ENCODE results near the gene SMARCC2. TPM values are rescaled to one million over a fixed set of nuclear protein-coding genes. Genes with fewer than 3 reads are reported as not detected.

The SMARCC2 gene
- polyA plus RNA-seq (ENCODE audit: insufficient read length in 4 of 4), result 100 to 1,000 TPM in 3 of 4 donors, 10 to 100 TPM in 1; 97.5 to 151 (median 128) TPM

DNA sequence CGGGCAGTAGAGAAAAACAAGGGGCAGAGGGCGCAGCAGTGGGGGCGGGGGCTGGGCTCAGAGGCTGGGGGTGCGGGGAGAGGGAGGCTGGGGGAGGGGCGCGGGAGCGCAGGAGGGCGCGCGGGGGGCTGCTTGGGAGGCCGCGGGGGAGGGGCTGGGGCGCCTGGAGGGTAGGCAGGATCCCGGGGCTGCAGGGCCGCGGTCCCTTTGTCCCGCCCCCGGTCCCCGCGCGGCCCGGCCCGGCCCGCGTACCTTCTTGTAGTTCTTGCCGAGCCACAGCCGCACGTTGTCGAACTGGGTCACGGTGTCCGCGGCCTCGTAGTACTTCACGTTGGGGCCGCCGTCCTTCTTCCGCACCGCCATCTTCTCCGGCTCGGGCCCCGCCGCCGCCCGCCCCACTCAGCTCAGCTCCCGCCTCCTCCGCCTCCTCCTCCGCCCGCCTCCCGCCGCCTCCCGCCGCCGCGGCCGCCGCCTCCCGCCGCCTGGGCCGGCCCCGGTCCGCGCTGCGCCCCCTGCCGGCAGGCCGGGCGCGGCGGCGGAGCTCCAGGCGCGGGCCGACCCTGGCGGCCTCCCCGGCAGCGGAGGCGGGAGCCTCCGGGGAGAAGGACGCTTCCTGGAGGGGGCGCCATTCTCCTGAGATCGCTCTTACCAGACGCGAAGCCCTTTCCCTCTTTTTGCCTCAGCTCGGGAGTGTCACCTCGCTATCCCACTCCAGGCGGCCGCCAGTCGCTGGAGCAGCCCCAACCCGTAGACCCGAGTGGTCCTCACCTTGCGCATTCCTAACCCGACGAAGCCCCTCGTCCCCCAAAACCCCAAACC, at the start of gene SMARCC2:
SMARCC2 (minus strand) TSS at position 385 of the 819 bp plus-strand sequence; CDS start at position 363, 22 bp downstream.
- DNase-seq (ENCODE audit: low read depth in 4 of 4, low spot score in 2 of 4), result peak; percentile 56 to 82 (median 70)

GRCh38 chr12:56237552-56237951, 48.3 kb upstream of the SMARCC2 start:
- DNase-seq (ENCODE audit: low read depth in 4 of 4, low spot score in 2 of 4), result no peak

- DNase-seq (ENCODE audit: low read depth in 4 of 4, low spot score in 2 of 4), result no peak
These were observed 47.7 kb upstream of the SMARCC2 start for GRCh38 chr12:56236985-56237384.

- no peak for DNase-seq (ENCODE audit: low read depth in 4 of 4, low spot score in 2 of 4)
These were observed 46.8 kb upstream of the SMARCC2 start for GRCh38 chr12:56236091-56236490.

- DNase-seq (ENCODE audit: low read depth in 4 of 4, low spot score in 2 of 4), result no peak
These were observed 45.6 kb upstream of the SMARCC2 start for GRCh38 chr12:56234746-56235436.

DNA sequence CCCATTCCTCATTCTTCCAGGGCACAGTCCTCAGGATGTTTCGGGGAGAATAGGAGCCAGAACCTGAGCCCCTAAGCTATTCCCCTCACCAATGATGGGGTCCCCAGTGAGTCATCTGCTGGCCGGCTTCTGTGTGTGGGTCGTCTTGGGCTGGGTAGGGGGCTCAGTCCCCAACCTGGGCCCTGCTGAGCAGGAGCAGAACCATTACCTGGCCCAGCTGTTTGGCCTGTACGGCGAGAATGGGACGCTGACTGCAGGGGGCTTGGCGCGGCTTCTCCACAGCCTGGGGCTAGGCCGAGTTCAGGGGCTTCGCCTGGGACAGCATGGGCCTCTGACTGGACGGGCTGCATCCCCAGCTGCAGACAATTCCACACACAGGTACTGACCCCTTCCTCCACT, 41.9 kb upstream of the SMARCC2 start:
- DNase-seq (ENCODE audit: low read depth in 4 of 4, low spot score in 2 of 4), result no peak

DNA sequence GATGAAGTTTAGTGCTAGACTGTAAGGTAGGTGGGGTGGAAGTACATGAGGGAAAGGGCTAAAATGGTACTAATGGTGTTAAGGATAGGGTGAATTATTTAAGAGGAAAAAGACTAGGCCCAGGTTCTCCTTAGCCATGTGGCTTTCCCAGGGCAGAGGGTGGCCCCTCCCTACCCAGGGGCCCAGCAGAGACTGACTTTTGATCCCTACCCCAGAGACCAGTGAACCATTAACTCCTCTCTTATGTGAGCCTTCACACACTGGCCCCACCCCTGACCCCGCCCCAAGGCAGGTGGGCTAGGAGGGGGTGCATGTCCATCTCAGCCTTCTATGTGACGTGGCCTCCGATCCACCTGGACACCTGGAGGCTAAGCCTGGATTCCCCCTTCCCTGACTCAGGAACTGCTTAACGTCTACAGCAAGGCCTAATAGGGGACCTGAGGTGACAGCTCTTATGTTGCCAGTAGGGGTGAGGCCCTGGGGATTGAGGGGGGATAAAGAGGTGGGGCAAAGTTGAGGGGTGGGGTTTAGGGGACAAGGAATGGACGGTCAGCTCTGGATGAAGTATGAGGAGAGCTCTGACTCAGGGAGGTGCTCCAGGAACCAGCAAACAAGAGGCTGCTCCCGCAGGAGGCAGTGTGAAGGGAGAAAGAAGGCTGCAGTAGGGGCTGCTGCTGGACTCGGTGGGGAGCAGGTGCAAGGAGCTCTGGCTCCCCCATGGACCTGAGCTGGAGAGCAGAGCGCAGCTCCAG, 41.3 kb upstream of the SMARCC2 start:
- no peak for DNase-seq (ENCODE audit: low read depth in 4 of 4, low spot score in 2 of 4)

GRCh38 chr12:56229916-56230431, 40.7 kb upstream of the SMARCC2 start, which contains the start of gene SLC39A5:
SLC39A5 (plus strand) TSS chr12:56230051; CDS start chr12:56231275, 1,224 bp downstream.
- DNase-seq (ENCODE audit: low read depth in 4 of 4, low spot score in 2 of 4), result no peak

DNA sequence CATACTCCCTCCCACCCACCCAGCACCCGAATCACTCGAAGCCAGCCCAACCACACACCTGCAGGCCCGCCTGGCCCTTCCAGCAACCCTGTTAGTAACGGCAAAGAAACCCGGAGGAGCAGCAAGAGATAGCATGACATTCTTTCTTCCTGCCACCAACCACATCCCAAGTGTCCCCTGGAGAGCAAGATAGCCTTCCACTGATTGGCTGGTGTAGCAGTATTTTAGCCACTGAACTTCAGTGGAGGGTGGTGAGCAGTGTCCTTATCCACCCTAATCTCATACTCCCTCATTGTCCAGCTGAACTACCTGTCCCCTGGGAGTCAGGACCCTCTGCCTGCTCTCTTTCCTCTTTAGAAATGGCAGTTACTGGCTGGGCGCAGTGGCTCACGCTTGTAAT, 39.8 kb upstream of the SMARCC2 start:
- DNase-seq (ENCODE audit: low read depth in 4 of 4, low spot score in 2 of 4), result no peak

DNA sequence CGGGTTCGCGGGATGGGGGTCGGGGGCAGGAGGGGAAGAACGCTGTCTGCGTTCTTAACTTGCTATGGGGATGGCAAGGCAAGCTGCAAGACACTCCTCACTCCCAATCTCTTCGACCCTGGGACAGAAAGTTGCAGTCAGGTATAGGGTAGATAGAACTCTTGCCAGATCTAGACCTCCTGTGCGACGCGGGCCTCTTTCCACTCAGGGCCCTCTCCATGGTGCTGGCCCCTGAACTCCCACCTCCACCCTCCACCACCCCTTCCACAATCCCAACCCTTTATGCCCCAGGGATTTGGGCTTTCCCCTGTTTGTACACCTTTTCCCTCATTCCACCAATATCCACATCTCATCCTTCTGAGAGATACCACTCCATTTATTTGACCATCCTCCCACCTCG, 35.7 kb upstream of the SMARCC2 start:
- no peak for DNase-seq (ENCODE audit: low read depth in 4 of 4, low spot score in 2 of 4)

DNA sequence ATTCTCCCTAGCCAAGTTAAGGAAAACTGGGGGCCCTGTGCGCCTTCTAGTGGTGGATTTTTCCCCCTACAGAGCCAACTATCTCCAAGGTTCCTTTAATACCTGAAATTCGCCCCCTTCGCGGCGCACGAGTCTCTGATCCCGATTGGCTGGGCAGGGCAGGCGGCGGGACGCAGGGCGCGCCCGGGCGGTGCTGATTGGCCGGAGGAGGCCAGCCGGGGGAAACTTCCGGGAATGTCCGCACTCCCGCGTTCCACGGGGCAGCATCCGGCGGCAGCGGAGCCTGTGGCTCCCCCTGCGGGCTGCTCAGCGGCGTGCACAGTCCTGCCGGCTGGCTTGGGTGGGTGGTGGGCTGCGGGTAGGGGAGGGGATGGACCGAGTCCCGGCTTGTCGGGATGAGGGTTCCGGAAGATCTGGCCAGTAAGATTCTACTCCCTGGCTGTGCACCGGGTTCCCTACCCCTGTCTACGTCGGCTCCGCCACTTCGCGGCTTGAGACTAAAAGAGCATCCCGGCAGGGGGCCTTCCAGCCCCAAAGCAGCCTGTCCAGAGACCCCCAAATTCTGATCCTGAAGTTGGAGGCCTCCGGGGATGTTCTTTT, 34.9 kb upstream of the SMARCC2 start, which contains the start of gene NABP2:
NABP2 (plus strand) TSS at position 241 of the 600 bp plus-strand sequence. CDS start 515 bp downstream, outside the sequence.
- DNase-seq (ENCODE audit: low read depth in 4 of 4, low spot score in 2 of 4), result peak; percentile 90 to 97 (median 93)

DNA sequence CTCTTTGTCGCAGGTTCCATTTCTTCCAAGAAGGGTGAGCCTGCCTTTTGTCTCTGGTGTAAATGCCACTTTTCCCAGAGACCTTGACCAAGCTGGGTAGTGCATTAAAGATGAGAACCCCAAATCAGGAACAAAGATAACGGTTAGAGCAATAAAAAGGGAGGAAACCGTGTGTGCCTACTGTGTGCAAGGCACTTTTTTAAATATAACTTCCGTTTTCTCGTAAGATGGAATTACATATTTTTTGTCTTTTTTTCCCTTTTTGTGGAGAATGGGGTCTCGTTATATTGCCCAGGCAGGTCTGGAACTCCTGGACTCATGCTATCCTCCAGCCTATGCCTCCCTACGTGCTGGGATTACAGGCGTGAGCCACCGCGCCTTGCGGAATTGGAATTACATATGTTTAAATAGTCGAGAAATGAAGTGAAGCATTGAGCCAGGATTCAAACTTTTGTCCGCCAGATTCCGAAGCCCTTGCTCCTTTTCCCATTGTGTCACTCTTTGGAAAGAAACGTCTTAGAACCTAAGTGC, 34.4 kb upstream of the SMARCC2 start:
- DNase-seq (ENCODE audit: low read depth in 4 of 4, low spot score in 2 of 4), result no peak

DNA sequence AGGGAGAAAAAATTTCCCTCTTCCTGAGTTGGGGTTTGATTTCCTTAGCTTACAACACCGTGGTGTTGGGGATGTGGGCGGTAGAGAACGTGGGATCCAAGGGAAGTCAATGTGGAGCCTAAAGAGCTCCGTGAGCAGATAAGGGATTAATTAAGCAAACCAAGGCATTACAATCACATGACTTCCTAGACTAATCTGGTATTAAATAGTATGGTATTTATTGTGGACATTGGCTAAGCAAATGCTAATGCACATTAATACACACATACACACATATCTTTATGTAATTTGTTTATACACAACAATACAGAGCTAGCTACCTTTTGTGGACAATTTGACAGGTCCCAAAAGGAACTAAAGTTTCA, 33.2 kb upstream of the SMARCC2 start:
- no peak for DNase-seq (ENCODE audit: low read depth in 4 of 4, low spot score in 2 of 4)

- peak; percentile 91 to 97 (median 94) for DNase-seq (ENCODE audit: low read depth in 4 of 4, low spot score in 2 of 4)
These were observed 32.7 kb upstream of the SMARCC2 start, which contains the start of gene RNF41 for GRCh38 chr12:56221757-56222530. RNF41 (minus strand) TSS chr12:56221922; CDS start chr12:56214047, 7,875 bp downstream.

DNA sequence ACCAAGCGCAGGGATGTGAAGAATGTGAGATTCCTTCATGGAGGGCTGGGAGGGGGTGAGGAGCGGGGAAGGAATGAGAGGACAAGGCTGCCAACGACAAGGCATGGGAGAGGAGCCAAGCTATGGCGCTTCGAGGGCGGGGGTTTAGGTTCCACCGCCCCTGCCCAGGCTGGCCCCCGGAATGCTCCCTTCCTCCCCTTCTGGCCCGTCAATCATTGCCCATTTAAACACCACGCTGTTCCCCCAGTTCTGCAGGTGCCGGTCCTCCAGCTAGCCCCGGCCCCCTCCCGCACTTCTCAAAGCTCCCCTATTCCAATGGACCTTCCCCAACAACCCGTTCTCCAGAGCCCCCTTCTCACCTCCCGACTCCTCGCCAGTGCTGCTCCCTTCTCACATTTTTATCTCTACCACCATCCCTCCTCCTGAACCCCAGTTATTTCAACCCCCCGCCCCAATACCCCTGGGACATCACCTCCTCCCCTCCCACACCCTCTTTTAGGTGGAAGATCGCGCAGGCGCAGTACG, 32.0 kb upstream of the SMARCC2 start:
- DNase-seq (ENCODE audit: low read depth in 4 of 4, low spot score in 2 of 4), result peak in 3 of 4 donors; percentile 42 to 61 (median 52)

DNA sequence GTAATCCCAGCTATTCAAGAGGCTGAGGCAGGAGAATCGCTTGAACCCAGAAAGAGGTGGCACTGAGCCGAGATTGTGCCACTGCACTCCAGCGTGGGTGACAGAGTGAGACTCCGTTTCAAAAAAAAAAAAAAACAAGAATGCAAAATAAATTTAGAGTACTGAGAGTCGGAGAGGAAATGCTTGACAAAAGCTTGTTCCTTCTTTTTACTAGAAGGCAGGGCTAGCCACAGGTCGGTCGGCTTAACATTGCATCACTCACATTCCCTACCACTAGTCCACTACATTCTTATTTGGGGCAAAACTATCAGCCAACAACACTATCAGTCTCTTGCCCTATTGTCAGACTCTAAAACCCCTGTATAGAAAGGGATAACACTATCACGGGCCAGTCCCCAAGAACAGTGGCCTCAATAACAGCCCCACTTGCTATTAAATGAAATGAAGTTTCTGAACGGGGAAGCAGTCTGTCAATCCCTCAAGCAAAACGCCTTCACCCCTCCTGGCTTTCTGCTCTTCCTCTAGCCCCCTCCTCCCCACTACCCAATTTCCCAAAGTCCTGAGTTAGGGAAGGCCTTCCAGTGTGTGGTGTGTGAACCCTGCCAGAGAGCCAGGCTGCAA, 31.4 kb upstream of the SMARCC2 start:
- DNase-seq (ENCODE audit: low read depth in 4 of 4, low spot score in 2 of 4), result peak in 1 of 4 donors; percentile 58

- no peak for DNase-seq (ENCODE audit: low read depth in 4 of 4, low spot score in 2 of 4)
These were observed 30.6 kb upstream of the SMARCC2 start for GRCh38 chr12:56219840-56220239.

- no peak for DNase-seq (ENCODE audit: low read depth in 4 of 4, low spot score in 2 of 4)
These were observed 27.2 kb upstream of the SMARCC2 start for GRCh38 chr12:56216461-56216860.
